COLO829 (cell line): ENCODE measurements around the gene CCDC122.
A peak's percentile ranks its signal among the peaks of the same experiment; 100 is the strongest.

ENCODE experiments used
- DNase-seq: peaks from one replicate; pipeline ENCODE4 v3.0.0; 2012; ENCODE audit warnings: low spot score

The CCDC122 gene

DNA sequence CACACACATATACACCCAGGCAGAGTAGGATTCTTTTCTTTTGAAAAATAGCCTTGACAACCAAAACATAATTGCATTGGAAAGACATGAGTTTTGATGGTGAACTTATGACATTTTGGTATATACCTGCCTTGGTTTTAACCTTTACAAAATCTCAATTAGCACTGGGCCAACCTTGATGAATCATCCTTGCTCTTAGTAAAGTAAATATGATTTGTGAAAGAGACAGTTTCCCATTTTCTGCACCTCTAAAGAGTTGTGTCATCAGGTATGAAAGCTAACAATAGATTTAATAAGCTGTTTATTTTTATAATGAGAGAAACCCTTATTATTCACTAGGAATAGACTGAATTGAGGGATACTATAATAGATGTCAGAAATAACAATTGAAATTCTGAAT is 77.0 kb downstream of the CCDC122 start:
- DNase-seq = no peak

- no peak for DNase-seq
Measured at GRCh38 chr13:43800828-43801227, 78.7 kb downstream of the CCDC122 start.

- no peak for DNase-seq
Measured at GRCh38 chr13:43799191-43799590, 80.3 kb downstream of the CCDC122 start.

DNA sequence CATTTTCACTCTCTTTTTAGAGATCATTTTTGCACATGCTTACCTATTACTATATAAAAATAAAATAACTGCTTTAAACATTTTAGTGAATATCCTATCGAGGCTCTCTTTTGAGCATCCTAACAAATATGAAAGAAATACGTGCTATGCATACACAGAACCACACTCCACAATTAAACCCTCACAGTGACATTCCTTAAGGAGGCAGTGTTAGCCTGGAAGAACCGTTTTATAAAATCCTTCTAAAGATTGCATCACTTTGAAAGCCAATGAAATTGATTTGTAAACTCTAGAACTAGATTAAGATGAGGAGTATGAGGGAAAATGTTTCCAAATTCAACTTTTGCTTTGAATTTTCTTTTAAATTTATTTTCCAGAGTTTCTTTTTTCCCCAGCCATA is 81.7 kb downstream of the CCDC122 start:
- DNase-seq = no peak

DNA sequence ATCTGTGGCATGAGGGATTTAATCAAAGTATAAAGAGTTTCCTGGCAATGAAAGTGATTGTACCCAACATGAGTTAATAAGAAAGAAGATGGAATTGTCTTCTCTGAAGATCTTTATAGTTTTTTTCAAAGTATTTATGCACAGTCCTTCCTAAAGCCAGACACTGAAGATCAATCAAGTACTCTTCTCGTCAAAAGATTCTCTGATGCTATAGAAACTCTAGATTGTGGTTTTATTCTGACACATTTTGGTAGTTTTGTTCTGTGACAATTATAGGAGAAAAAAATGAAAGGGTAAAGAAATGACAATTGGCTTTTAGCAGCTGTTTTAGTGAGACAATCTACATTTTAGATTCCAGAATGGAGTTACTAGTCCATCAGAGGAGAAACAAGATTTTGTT is 82.4 kb downstream of the CCDC122 start:
- DNase-seq = no peak

GRCh38 chr13:43794416-43794815 is 85.1 kb downstream of the CCDC122 start:
- DNase-seq = no peak

DNA sequence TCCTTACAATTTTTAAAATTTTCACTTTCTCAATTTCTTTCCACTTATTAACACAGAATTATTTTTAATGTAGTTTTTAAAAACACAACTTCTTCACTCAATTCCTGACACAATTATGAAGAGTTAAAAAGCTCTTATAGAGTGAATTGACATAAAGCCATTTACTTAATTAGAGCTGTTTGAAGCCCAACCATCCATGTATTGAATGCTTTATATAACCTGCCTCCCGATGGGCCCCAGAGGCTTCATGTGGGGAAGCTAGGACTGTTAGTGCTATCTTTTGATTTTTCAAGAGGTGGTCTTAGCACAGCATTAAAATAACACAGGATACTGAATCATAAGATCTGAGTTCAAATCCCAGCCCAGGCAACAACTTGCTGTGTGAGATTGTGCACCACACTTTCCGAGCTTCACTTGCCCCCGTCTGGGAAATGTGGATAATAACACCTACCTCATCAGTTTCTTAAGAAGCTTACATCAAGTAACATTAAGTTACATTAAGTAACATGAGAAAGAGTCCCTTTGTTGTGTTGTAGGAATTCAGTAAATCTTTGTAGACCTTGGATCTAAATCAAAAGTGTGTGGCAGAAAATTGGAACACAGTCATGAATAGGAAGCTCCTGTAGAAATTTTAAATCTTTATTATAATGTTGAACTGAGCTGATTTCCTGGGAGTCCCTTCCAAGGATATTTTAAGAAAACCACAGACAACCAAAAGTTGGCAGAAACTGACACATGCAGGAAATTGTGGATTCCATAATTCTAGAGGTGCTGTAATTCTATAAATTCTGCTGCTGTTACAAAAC is 87.3 kb downstream of the CCDC122 start:
- no peak for DNase-seq

DNA sequence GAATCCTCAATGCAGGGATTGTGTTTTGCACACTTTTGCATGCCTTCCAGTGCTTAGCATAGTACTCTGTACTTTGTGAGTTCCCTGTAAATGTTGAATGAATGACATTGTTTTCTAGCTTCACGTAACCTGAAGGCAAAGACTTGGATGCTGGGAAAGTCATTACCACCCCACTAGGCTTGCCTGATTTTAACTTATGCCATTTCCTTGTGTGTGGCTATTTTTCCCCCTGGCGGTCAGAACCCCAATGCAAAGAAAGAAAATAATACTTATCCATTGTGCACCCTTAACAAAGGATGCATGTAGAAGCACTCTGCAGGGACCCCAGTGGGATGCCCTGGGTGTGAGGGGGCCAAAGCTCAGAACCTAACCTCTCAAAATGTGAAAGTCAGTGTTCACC is 91.5 kb downstream of the CCDC122 start:
- DNase-seq = peak; percentile 76

- no peak for DNase-seq
Measured at GRCh38 chr13:43787518-43787891, 92.0 kb downstream of the CCDC122 start.

DNA sequence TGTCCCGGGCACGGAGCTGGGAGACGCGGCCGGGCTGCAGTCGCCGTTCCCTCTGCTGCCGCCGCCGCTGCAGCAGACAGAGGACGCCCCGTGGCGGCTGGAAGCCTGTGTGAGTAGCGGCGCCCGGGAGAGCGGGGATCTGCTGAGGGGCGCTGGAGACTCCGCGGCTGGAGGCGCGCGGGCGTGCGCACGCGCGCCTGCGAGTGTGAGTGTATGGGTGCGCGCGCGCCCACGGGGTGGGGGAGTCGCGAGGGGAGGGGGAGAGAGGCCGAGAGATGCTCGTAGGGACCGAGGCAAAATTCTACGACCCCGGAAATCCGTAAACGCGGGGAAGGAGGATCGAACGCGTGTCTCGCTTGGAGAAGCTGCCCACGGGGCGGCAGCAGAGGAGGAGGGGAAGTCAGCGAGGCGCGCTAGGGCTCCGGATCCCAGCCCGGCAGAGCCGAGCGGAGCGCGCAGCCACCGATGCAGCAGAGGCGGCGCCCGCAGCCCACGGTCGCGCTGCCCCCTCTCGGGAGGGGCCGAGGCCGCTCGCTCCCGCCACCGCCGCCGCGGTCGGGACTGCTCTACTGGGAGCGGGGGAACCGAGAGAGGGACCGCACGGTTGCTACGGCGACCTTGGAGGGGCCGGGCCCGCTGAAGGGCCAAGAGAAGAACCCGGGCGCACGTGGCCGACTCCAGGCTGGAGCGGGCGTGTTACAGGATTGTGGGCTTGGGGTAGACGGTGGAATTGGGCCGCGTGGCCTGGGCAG is 92.6 kb downstream of the CCDC122 start, which contains the start of gene ENOX1:
ENOX1 (minus strand) TSS at position 207 of the 752 bp plus-strand sequence.
- DNase-seq = peak; percentile 55

GRCh38 chr13:43786472-43786765 is 93.1 kb downstream of the CCDC122 start:
- DNase-seq = no peak
